IMR-90 (cell line): ENCODE data around the gene BCCIP. TPM values are rescaled to one million over a fixed set of nuclear protein-coding genes. Genes with fewer than 3 reads are reported as not detected.

Source experiments
- ATAC-seq: fragments of 200-7000 bp; cut with Tn5 transposase; 2 replicates; pipeline ENCODE4 v1.9.1; 2020; ENCODE audit warnings: low read depth, mild to moderate bottlenecking, moderate library complexity
- BruUV-seq: library from RNA; stranded (reverse); fragments of 400-500 nt; replicated peaks from 2 replicates; lab custom pipeline; 2021; lab: Mats Ljungman, UMichigan
- CTCF ChIA-PET: fragments of 300-600 bp; formaldehyde crosslinking; extraction: SDS; loops from one replicate; lab custom pipeline; 2021; ENCODE audit warnings: antibody characterized with exemption; lab: Yijun Ruan, JAX
- POLR2A ChIA-PET: fragments of 300-600 bp; sonication (Branson Sonifier 250); formaldehyde crosslinking; loops from one replicate; lab custom pipeline; 2022; ENCODE audit warnings: antibody characterized with exemption; ENCODE audit not compliant: unreplicated experiment; lab: Charles Lee
- DNase-seq: peaks from one replicate; pipeline ENCODE4 v3.0.0; 2013
- H2AFZ ChIP-seq: replicated peaks from 2 replicates; pipeline ENCODE3; 2013; ENCODE audit warnings: low read length, mild to moderate bottlenecking; ENCODE audit not compliant: poor library complexity
- H2AK5ac ChIP-seq: 2 replicates; pipeline ENCODE4 v1.6.1; 2013; ENCODE audit warnings: low read depth, low read length, inconsistent platforms
- H2AK9ac ChIP-seq: replicated peaks from 2 replicates; pipeline ENCODE3; 2013; ENCODE audit warnings: mild to moderate bottlenecking, low read depth, low read length, moderate library complexity; ENCODE audit not compliant: poor library complexity
- H2BK120ac ChIP-seq: 2 replicates; pipeline ENCODE4 v1.6.1; 2013; ENCODE audit warnings: low read depth, low read length, inconsistent platforms
- H2BK15ac ChIP-seq: 3 replicates; pipeline ENCODE4 v1.6.1; 2013; ENCODE audit warnings: low read depth, low read length, inconsistent platforms
- H2BK20ac ChIP-seq: 2 replicates; pipeline ENCODE4 v1.6.1; 2013; ENCODE audit warnings: low read depth, mild to moderate bottlenecking, inconsistent platforms, low read length, moderate library complexity
- H2BK5ac ChIP-seq: 2 replicates; pipeline ENCODE4 v1.6.1; 2013; ENCODE audit warnings: mild to moderate bottlenecking, low read depth, low read length, inconsistent platforms; ENCODE audit not compliant: poor library complexity, severe bottlenecking
- H3K14ac ChIP-seq: replicated peaks from 2 replicates; pipeline ENCODE4 v1.6.1; 2013; ENCODE audit warnings: low read depth, low read length, inconsistent platforms
- H3K18ac ChIP-seq: 2 replicates; pipeline ENCODE4 v1.6.1; 2013; ENCODE audit warnings: low read depth, low read length, control low read depth
- H3K23ac ChIP-seq: 2 replicates; pipeline ENCODE4 v1.6.1; 2013; ENCODE audit warnings: low read depth, low read length, inconsistent platforms
- H3K27ac ChIP-seq: 2 replicates; pipeline ENCODE4 v1.5.1; 2013; ENCODE audit warnings: mild to moderate bottlenecking, control low read depth, low read length; ENCODE audit not compliant: insufficient read depth
- H3K27me3 ChIP-seq: 2 replicates; pipeline ENCODE4 v1.6.1; 2013; ENCODE audit warnings: low read length; ENCODE audit not compliant: control insufficient read depth, insufficient read depth
- H3K36me3 ChIP-seq: 2 replicates; pipeline ENCODE4 v1.6.1; 2013; ENCODE audit warnings: low read length, mixed read lengths; ENCODE audit not compliant: control insufficient read depth, insufficient read depth
- H3K4ac ChIP-seq: 2 replicates; pipeline ENCODE4 v1.6.1; 2013; ENCODE audit warnings: low read depth, low read length, inconsistent platforms
- H3K4me1 ChIP-seq: 2 replicates; pipeline ENCODE4 v1.6.1; 2013; ENCODE audit warnings: low read length, mixed read lengths; ENCODE audit not compliant: control insufficient read depth, insufficient read depth
- H3K4me2 ChIP-seq: 2 replicates; pipeline ENCODE4 v1.6.1; 2013; ENCODE audit warnings: low read depth, mild to moderate bottlenecking, control low read depth, low read length, moderate library complexity
- H3K4me3 ChIP-seq: 2 replicates; pipeline ENCODE4 v1.5.1; 2013; ENCODE audit warnings: low read depth, mild to moderate bottlenecking, control low read depth, low read length, moderate library complexity; ENCODE audit not compliant: insufficient read depth
- H3K56ac ChIP-seq: 2 replicates; pipeline ENCODE4 v1.6.1; 2013; ENCODE audit warnings: low read length, inconsistent platforms; ENCODE audit not compliant: insufficient read depth; ENCODE audit errors: extremely low read depth
- H3K79me1 ChIP-seq, 2 experiments: 2 replicates each; pipeline ENCODE4 v1.6.1; 2013; ENCODE audit warnings: low read length in 2 of 2, inconsistent platforms in 1 of 2, low read depth in 1 of 2
- H3K9ac ChIP-seq: 2 replicates; pipeline ENCODE4 v1.6.1; 2013; ENCODE audit warnings: low read depth, low read length, control low read depth
- H3K9me1 ChIP-seq: 2 replicates; pipeline ENCODE4 v1.6.1; 2013; ENCODE audit warnings: low read length, inconsistent platforms; ENCODE audit not compliant: insufficient read depth
- H3K9me3 ChIP-seq: 2 replicates; pipeline ENCODE4 v1.6.1; 2013; ENCODE audit warnings: low read length; ENCODE audit not compliant: control insufficient read depth, insufficient read depth
- H4K20me1 ChIP-seq: 2 replicates; pipeline ENCODE4 v1.6.1; 2013; ENCODE audit warnings: low read length, inconsistent platforms; ENCODE audit not compliant: insufficient read depth
- H4K5ac ChIP-seq: 2 replicates; pipeline ENCODE4 v1.6.1; 2013; ENCODE audit warnings: mild to moderate bottlenecking, low read depth, low read length, control low read depth
- H4K8ac ChIP-seq, 2 experiments: 2 replicates each; pipeline ENCODE4 v1.6.1; 2013; ENCODE audit warnings: low read depth in 2 of 2, low read length in 2 of 2, control low read depth in 1 of 2, inconsistent platforms in 1 of 2
- H4K91ac ChIP-seq: 2 replicates; pipeline ENCODE4 v1.6.1; 2013; ENCODE audit warnings: low read depth, low read length, inconsistent platforms; ENCODE audit not compliant: insufficient read depth
- CEBPB ChIP-seq: IDR thresholded peaks from 2 replicates; pipeline ENCODE4 v1.6.1; 2012; ENCODE audit warnings: low read depth, low read length, improper control_type of control experiment
- FOS ChIP-seq: fragments of 150-350 bp; IDR thresholded peaks from 2 replicates; pipeline ENCODE4 v1.6.1; 2016; ENCODE audit warnings: low read depth, low read length
- MAZ ChIP-seq: IDR thresholded peaks from 2 replicates; pipeline ENCODE4 v1.6.1; 2012; ENCODE audit warnings: low read depth, mild to moderate bottlenecking, low read length, improper control_type of control experiment, moderate library complexity, borderline replicate concordance
- RFX5 ChIP-seq: IDR thresholded peaks from 2 replicates; pipeline ENCODE4 v1.8.0; 2012; ENCODE audit warnings: low read depth, mild to moderate bottlenecking, low read length, moderate library complexity
- WGBS, 2 experiments: methylation state at CpG; one replicate each; pipeline versions ENCODE4 v1.1.5 to v1.1.7; 2013; ENCODE audit warnings: missing lambda C conversion rate in 2 of 2; ENCODE audit not compliant: insufficient read length in 1 of 2; ENCODE audit errors: extremely low coverage in 2 of 2; 5-methylcytosine and 5-hydroxymethylcytosine counted together
- dilution Hi-C: fragments of 300-500 bp; cut with HindIII; formaldehyde crosslinking; loops from one replicate; pipeline ENCODE4 v1.14.3; 2018; ENCODE audit warnings: low sequenced_read_pairs; ENCODE audit not compliant: unreplicated experiment
- in situ Hi-C: fragments of 300-500 bp; cut with MboI; formaldehyde crosslinking; loops from 3 replicates; pipeline ENCODE4 v1.14.3; 2019; ENCODE audit warnings: low sequenced_read_pairs, inconsistent platforms, mixed read lengths
- intact Hi-C: fragments of 100-400 bp; cut with micrococcal nuclease; formaldehyde crosslinking; loops from 2 replicates; pipeline ENCODE4 v1.10.0; 2022
- polyA plus RNA-seq, 3 experiments: library from polyadenylated mRNA; depleted of rRNA; stranded (reverse); fragments of >200 nt; gene quantifications; 2 replicates each; pipeline ENCODE4 v1.2.3, GENCODE V29; 2012; ENCODE audit warnings: low replicate concordance in 1 of 3
- total RNA-seq: library from RNA; depleted of rRNA; stranded (reverse); fragments of >200 nt; gene quantifications from 2 replicates; pipeline ENCODE4 v1.2.3, GENCODE V29; 2012
- TF ChIP-seq, protein P1 (sequence below): fragments of 150-350 bp; IDR thresholded peaks from 2 replicates; pipeline ENCODE4 v1.6.1; 2016; ENCODE audit warnings: low read depth, mild to moderate bottlenecking, low read length, moderate library complexity, borderline replicate concordance

The BCCIP gene
- total and polyA plus RNA-seq, 2 of the 4 experiments (the other 2 are of a cell fraction): 31.9 to 49.2 TPM

DNA sequence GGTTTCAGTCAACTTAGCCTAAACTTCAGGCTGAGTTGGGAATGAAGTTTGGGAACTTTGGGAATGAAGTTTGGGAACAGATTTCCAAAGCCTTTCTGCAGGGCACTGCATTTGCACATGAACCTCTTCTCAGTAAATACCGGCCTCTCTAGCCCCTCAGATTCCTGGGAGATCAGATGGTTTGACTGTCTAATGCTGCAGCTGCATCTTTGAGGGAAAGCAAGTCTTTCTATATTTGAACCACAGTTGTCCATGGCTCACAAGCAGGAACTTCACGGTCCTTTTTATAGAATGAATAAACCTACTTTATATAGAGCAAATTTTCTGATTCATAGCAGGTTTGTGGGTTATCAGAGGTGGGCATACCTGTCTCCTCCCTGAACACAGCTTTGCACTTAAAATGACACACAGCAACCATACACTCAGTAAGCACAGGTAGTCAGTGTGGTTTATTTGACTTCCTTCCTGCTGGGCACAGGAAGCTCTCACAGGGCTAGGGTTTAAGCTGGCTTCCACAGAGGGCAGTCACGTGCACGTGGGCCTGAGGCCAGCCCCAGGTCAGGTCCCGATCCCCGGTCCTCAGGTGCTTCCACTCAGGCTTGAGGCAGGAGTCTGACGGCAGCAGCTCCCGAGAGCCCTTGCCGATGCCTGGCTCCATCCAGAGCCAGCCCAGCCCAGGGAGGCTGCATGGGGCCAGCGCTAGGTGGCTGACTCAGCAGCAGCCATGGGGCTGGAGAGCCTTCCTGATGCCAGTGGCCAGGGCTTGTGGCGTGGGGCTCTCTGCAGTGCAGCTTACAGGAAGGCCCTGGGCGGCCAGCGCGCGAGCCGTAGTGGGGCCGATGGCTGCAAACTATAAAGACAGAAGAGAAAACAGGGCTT, 35.0 kb upstream of the BCCIP start:
- no peak overlapping the region for H4K8ac ChIP-seq
- H3K9me1 ChIP-seq: no peaks in the 10 kb centered on the region; the same call in 1 of the 2 replicates
- H3K4me1 ChIP-seq: no peaks in the 10 kb centered on the region
- TF ChIP-seq, protein P1, sequence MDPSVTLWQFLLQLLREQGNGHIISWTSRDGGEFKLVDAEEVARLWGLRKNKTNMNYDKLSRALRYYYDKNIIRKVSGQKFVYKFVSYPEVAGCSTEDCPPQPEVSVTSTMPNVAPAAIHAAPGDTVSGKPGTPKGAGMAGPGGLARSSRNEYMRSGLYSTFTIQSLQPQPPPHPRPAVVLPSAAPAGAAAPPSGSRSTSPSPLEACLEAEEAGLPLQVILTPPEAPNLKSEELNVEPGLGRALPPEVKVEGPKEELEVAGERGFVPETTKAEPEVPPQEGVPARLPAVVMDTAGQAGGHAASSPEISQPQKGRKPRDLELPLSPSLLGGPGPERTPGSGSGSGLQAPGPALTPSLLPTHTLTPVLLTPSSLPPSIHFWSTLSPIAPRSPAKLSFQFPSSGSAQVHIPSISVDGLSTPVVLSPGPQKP: no peak
- no peak for TF ChIP-seq MAZ
- no peak for TF ChIP-seq FOS
- no peak for TF ChIP-seq CEBPB
- TF ChIP-seq RFX5: no peak
- no peak for DNase-seq
- no peaks in the 10 kb centered on the region for H3K27me3 ChIP-seq
- no peaks in the 10 kb centered on the region for H3K79me1 ChIP-seq
- H4K5ac ChIP-seq: no peak overlapping the region
- ATAC-seq: no peak
- H2AK5ac ChIP-seq: no peak overlapping the region
- no peak overlapping the region for H2BK120ac ChIP-seq
- H3K4me2 ChIP-seq: no peak overlapping the region
- H4K91ac ChIP-seq: no peak overlapping the region
- peaks cover 26% of the 10 kb centered on the region for H3K36me3 ChIP-seq
- no TSS peak for BruUV-seq
- no peaks in the 10 kb centered on the region for H4K20me1 ChIP-seq
- no peak overlapping the region for H3K27ac ChIP-seq
- H2BK5ac ChIP-seq: no peak overlapping the region
- H3K4ac ChIP-seq: no peak overlapping the region
- CTCF ChIA-PET: no interaction called here
- no peak overlapping the region for H3K56ac ChIP-seq
- H2BK20ac ChIP-seq: no peak overlapping the region
- WGBS, 2 experiments: 84% methylated on average over 10 of the region's 17 CpGs; no CpG with 5 or more reads in 1 of the 2 experiments
- H3K9me3 ChIP-seq: no peaks in the 10 kb centered on the region
- no peak overlapping the region for H2BK15ac ChIP-seq
- H3K9ac ChIP-seq: no peak overlapping the region
- H3K18ac ChIP-seq: no peak overlapping the region
- no peak overlapping the region for H3K14ac ChIP-seq
- dilution Hi-C loops (no loop called here), in situ Hi-C loops (no loop called here), intact Hi-C loops (no loop called here)
- no peak overlapping the region for H3K23ac ChIP-seq
- no peak overlapping the region for H2AK9ac ChIP-seq
- no peak overlapping the region for H2AFZ ChIP-seq
- H3K4me3 ChIP-seq: no peak overlapping the region
- POLR2A ChIA-PET: no interaction called here
